Neuronal stem cell (in vitro differentiated cells): ENCODE results near the gene ABCA7.
A peak's percentile ranks its signal among the peaks of the same experiment; 100 is the strongest.

Experiments used
- DNase-seq: peaks from one replicate; pipeline ENCODE4 v3.0.0-alpha.2; 2013; ENCODE audit warnings: low spot score
- H2AFZ ChIP-seq: one replicate; pipeline ENCODE4 v1.6.1; 2013; ENCODE audit warnings: mild to moderate bottlenecking, low read length, inconsistent platforms
- H2AK5ac ChIP-seq: 2 replicates; pipeline ENCODE4 v1.6.1; 2013; ENCODE audit warnings: low read depth, mild to moderate bottlenecking, inconsistent platforms, low read length, moderate library complexity, mixed read lengths
- H2BK120ac ChIP-seq: 2 replicates; pipeline ENCODE4 v1.6.1; 2013; ENCODE audit warnings: low read depth, mild to moderate bottlenecking, inconsistent platforms, low read length, moderate library complexity, mixed read lengths
- H2BK12ac ChIP-seq: one replicate; pipeline ENCODE4 v1.6.1; 2013; ENCODE audit warnings: low read length, inconsistent platforms
- H2BK15ac ChIP-seq: 2 replicates; pipeline ENCODE4 v1.6.1; 2013; ENCODE audit warnings: mild to moderate bottlenecking, low read length, inconsistent platforms, mixed read lengths
- H2BK5ac ChIP-seq: one replicate; pipeline ENCODE4 v1.6.1; 2013; ENCODE audit warnings: inconsistent platforms, mild to moderate bottlenecking, low read length, moderate library complexity
- H3K14ac ChIP-seq: one replicate; pipeline ENCODE4 v1.6.1; 2013; ENCODE audit warnings: low read length, inconsistent platforms
- H3K18ac ChIP-seq: 2 replicates; pipeline ENCODE4 v1.6.1; 2013; ENCODE audit warnings: low read length, inconsistent platforms
- H3K23ac ChIP-seq: 2 replicates; pipeline ENCODE4 v1.6.1; 2013; ENCODE audit warnings: low read depth, mild to moderate bottlenecking, mixed read lengths, low read length, inconsistent platforms; ENCODE audit not compliant: poor library complexity
- H3K27ac ChIP-seq: replicated peaks from 3 replicates; pipeline ENCODE4 v1.5.1; 2013; ENCODE audit warnings: low read length, inconsistent platforms
- H3K27me3 ChIP-seq, 3 experiments: 2 replicates each; pipeline ENCODE4 v1.6.1; 2013; ENCODE audit warnings: low read length in 3 of 3, mild to moderate bottlenecking in 2 of 3, inconsistent platforms in 1 of 3, low read depth in 1 of 3, mixed read lengths in 1 of 3, moderate library complexity in 1 of 3; ENCODE audit not compliant: control insufficient read depth in 3 of 3, insufficient read depth in 3 of 3
- H3K36me3 ChIP-seq, 2 donors: replicated peaks in 1 of 2; 2 replicates each; pipeline ENCODE4 v1.6.1; 2013; ENCODE audit warnings: low read length in 2 of 2; ENCODE audit not compliant: control insufficient read depth in 2 of 2, insufficient read depth in 2 of 2
- H3K4ac ChIP-seq: 2 replicates; pipeline ENCODE4 v1.6.1; 2013; ENCODE audit warnings: inconsistent platforms, mild to moderate bottlenecking, low read length, moderate library complexity
- H3K4me1 ChIP-seq, 2 donors: 1 replicate in 1 of 2; 2 replicates in 1 of 2; pipeline ENCODE4 v1.6.1; 2013; ENCODE audit warnings: low read length in 2 of 2, low read depth in 1 of 2; ENCODE audit not compliant: control insufficient read depth in 2 of 2, insufficient read depth in 1 of 2
- H3K4me2 ChIP-seq: one replicate; pipeline ENCODE4 v1.6.1; 2013; ENCODE audit warnings: mild to moderate bottlenecking, low read length, inconsistent platforms; ENCODE audit not compliant: insufficient read depth, poor library complexity, severe bottlenecking
- H3K4me3 ChIP-seq, 2 donors: 2 replicates each; pipeline ENCODE4 v1.5.1; 2013; ENCODE audit warnings: low read length in 2 of 2, mild to moderate bottlenecking in 2 of 2, inconsistent platforms in 1 of 2, moderate library complexity in 1 of 2
- H3K79me1 ChIP-seq: one replicate; pipeline ENCODE4 v1.6.1; 2013; ENCODE audit warnings: low read depth, mild to moderate bottlenecking, inconsistent platforms, low read length, moderate library complexity
- H3K9ac ChIP-seq: one replicate; pipeline ENCODE4 v1.6.1; 2013; ENCODE audit warnings: mild to moderate bottlenecking, low read depth, low read length, inconsistent platforms; ENCODE audit not compliant: poor library complexity
- H3K9me3 ChIP-seq, 2 donors: replicated peaks in 1 of 2; 2 replicates each; pipeline versions ENCODE3 to v1.6.1; 2013; ENCODE audit warnings: low read length in 2 of 2, mild to moderate bottlenecking in 2 of 2, inconsistent platforms in 1 of 2, low read depth in 1 of 2, mixed read lengths in 1 of 2, moderate library complexity in 1 of 2; ENCODE audit not compliant: control insufficient read depth in 2 of 2, insufficient read depth in 1 of 2
- H4K8ac ChIP-seq: one replicate; pipeline ENCODE4 v1.6.1; 2013; ENCODE audit warnings: low read depth, mild to moderate bottlenecking, inconsistent platforms, low read length, moderate library complexity
- H4K91ac ChIP-seq: one replicate; pipeline ENCODE4 v1.6.1; 2013; ENCODE audit warnings: low read length, low read depth, mild to moderate bottlenecking, inconsistent platforms; ENCODE audit not compliant: poor library complexity
- WGBS, 2 donors: extraction: QIAGEN DNeasy Blood & Tissue Kit; methylation state at CpG; one replicate each; pipeline ENCODE4 v1.1.7; 2013; ENCODE audit warnings: missing lambda C conversion rate in 2 of 2, mixed read lengths in 1 of 2; ENCODE audit not compliant: insufficient read length in 2 of 2, insufficient replicate concordance in 1 of 2; ENCODE audit errors: extremely low coverage in 2 of 2; 5-methylcytosine and 5-hydroxymethylcytosine counted together

Gene ABCA7

DNA sequence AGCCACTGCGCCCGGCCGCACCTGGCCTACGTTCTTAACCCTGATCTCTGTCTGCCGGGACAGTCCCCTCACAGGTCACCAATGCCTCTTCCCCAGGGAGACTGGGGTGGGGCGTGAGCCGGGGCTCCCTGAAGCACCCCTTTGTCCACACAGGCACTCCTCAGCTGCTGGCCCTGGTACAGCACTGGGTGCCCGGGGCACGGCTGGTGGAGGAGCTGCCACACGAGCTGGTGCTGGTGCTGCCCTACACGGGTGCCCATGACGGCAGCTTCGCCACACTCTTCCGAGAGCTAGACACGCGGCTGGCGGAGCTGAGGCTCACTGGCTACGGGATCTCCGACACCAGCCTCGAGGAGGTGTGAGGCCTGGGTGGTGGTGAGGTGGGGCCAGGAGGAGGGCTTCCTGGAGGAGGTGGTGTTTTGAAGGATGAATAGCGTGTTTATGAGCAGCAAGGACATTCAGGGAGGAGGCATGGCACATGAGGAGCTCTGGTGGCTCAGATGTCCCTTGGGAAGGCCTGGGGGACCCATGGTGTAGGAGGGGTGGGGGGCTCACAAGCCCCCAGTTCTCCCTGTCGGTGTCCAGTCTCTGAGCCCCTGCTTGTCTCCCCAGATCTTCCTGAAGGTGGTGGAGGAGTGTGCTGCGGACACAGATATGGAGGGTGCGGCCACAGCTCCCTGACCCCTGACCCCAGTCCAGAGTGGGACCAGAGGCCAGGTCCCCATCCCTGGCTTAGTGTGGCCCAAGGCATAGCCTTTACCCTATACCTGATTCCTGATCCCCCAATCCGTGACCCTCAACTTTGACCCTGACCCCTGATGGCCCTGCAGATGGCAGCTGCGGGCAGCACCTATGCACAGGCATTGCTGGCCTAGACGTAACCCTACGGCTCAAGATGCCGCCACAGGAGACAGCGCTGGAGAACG is 13.5 kb downstream of the ABCA7 start:
- H2AFZ ChIP-seq: no peak overlapping the region
- no peak overlapping the region for H3K27ac ChIP-seq
- H3K9ac ChIP-seq: no peak overlapping the region
- peak overlapping the region; percentile 48 for H4K8ac ChIP-seq
- peak overlapping the region; percentile 68 for H2AK5ac ChIP-seq
- H2BK12ac ChIP-seq: no peak overlapping the region
- no peak overlapping the region for H2BK5ac ChIP-seq
- H2BK15ac ChIP-seq: peak overlapping the region; percentile 26
- peaks cover 0 to 30% of the 10 kb centered on the region in 2 donors for H3K9me3 ChIP-seq
- H3K27me3 ChIP-seq: no peaks in the 10 kb centered on the region
- no CpG with 5 or more reads among the region's 31 CpGs for WGBS, 2 donors
- H3K4me2 ChIP-seq: no peak overlapping the region
- DNase-seq: no peak
- H3K4ac ChIP-seq: no peak overlapping the region
- H4K91ac ChIP-seq: no peak overlapping the region
- H3K4me3 ChIP-seq: no peak overlapping the region
- peaks cover 0 to 2% of the 10 kb centered on the region in 2 donors for H3K36me3 ChIP-seq
- peak overlapping the region; percentile 84 for H3K14ac ChIP-seq
- no peak overlapping the region for H2BK120ac ChIP-seq
- peak overlapping the region; percentile 72 for H3K18ac ChIP-seq
- peaks cover 0 to 2% of the 10 kb centered on the region in 2 donors for H3K4me1 ChIP-seq
- H3K79me1 ChIP-seq: no peaks in the 10 kb centered on the region
- no peak overlapping the region for H3K23ac ChIP-seq

DNA sequence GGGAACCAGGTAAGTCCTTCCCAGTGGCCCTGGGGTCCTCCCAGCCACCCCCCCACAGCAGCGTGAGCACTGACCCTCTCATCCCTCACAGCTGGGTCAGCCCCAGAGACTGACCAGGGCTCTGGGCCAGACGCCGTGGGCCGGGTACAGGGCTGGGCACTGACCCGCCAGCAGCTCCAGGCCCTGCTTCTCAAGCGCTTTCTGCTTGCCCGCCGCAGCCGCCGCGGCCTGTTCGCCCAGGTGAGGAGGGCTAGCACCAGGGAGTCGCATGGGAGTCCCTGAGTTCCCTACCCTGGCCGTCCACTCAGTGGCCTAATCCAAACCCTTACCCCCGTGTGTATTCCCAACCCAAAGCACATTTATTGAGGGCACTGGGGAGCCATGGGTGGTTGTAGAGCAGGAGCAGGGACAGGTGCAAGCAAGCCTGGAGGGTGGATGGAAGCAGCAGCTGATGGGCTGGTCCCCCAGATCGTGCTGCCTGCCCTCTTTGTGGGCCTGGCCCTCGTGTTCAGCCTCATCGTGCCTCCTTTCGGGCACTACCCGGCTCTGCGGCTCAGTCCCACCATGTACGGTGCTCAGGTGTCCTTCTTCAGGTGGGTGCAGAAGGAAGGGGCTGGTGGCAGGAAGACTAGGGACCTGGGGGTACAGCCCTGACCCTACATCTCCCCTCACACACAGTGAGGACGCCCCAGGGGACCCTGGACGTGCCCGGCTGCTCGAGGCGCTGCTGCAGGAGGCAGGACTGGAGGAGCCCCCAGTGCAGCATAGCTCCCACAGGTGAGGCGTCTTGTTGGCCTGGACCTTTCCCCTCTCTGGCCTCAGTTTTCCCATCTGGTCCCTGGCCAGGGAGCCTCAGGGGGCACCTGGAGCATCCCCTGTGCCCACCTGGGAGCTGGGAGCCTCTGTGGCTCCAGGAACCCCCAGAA is 14.5 kb downstream of the ABCA7 start:
- H3K18ac ChIP-seq: peak overlapping the region; percentile 22
- no peaks in the 10 kb centered on the region for H3K4me1 ChIP-seq
- peaks cover 0 to 4% of the 10 kb centered on the region in 2 donors for H3K36me3 ChIP-seq
- no peak overlapping the region for H3K23ac ChIP-seq
- peaks cover 0 to 36% of the 10 kb centered on the region in 2 donors for H3K9me3 ChIP-seq
- no peak overlapping the region for H2BK120ac ChIP-seq
- H3K27ac ChIP-seq: no peak overlapping the region
- H4K91ac ChIP-seq: no peak overlapping the region
- no peaks in the 10 kb centered on the region for H3K27me3 ChIP-seq
- no peak overlapping the region for H2AK5ac ChIP-seq
- no peaks in the 10 kb centered on the region for H3K79me1 ChIP-seq
- H3K9ac ChIP-seq: no peak overlapping the region
- no peak overlapping the region for H4K8ac ChIP-seq
- H2BK12ac ChIP-seq: no peak overlapping the region
- no peak overlapping the region for H2AFZ ChIP-seq
- no peak overlapping the region for H2BK15ac ChIP-seq
- WGBS, 2 donors: no CpG with 5 or more reads among the region's 28 CpGs
- no peak overlapping the region for H3K4ac ChIP-seq
- DNase-seq: no peak
- H3K4me2 ChIP-seq: no peak overlapping the region
- H3K4me3 ChIP-seq: no peak overlapping the region
- H3K14ac ChIP-seq: no peak overlapping the region
- no peak overlapping the region for H2BK5ac ChIP-seq

DNA sequence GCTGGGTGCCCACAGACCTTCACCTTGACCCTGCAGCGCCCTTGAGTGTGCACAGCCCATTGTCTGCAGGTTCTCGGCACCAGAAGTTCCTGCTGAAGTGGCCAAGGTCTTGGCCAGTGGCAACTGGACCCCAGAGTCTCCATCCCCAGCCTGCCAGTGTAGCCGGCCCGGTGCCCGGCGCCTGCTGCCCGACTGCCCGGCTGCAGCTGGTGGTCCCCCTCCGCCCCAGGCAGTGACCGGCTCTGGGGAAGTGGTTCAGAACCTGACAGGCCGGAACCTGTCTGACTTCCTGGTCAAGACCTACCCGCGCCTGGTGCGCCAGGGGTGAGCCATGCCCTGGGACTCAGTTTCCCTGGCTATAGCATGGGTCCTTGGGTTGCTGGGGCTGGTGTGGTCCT is 15.1 kb downstream of the ABCA7 start:
- no peak for DNase-seq
- Histone ChIP-seq H3K4me1 (no peaks in the 10 kb centered on the region), H2BK5ac (no peak overlapping the region), H2AK5ac (peak overlapping the region; percentile 46), H3K9ac (no peak overlapping the region), H3K27ac (no peak overlapping the region), H3K36me3 (peaks cover 0 to 4% of the 10 kb centered on the region in 2 donors), H2AFZ (no peak overlapping the region), H3K18ac (peak overlapping the region; percentile 22), H2BK15ac (no peak overlapping the region), H3K23ac (no peak overlapping the region), H4K8ac (no peak overlapping the region), H2BK120ac (no peak overlapping the region), H3K4ac (no peak overlapping the region), H3K14ac (peak overlapping the region; percentile 38), H3K4me3 (no peak overlapping the region), H2BK12ac (no peak overlapping the region), H4K91ac (no peak overlapping the region), H3K4me2 (no peak overlapping the region), H3K9me3 (peaks cover 0 to 36% of the 10 kb centered on the region in 2 donors), H3K27me3 (no peaks in the 10 kb centered on the region), H3K79me1 (no peaks in the 10 kb centered on the region)
- no CpG with 5 or more reads among the region's 14 CpGs for WGBS, 2 donors
